Gastroesophageal sphincter (tissue), 3 donors: ENCODE results near the gene SPDL1.

Source experiments
- CTCF ChIP-seq, 4 experiments: fragments of 200-600 bp in 2 of 4; fragments of 450-650 bp in 2 of 4; sonication (generic) in 1 of 4; IDR thresholded peaks; one replicate each; pipeline ENCODE4 v1.5.1; 2017 to 2019; ENCODE audit warnings: antibody characterized with exemption in 4 of 4, mild to moderate bottlenecking in 2 of 4, moderate library complexity in 2 of 4
- EP300 ChIP-seq: sonication (generic); formaldehyde crosslinking; IDR thresholded peaks from one replicate; pipeline ENCODE4 v1.6.1; 2017; ENCODE audit warnings: antibody characterized with exemption, mild to moderate bottlenecking
- POLR2A ChIP-seq, 2 donors: fragments of 450-650 bp; IDR thresholded peaks; one replicate each; pipeline ENCODE4 v1.6.1; 2017; ENCODE audit warnings: antibody characterized with exemption in 2 of 2, mild to moderate bottlenecking in 2 of 2, moderate library complexity in 1 of 2
- POLR2AphosphoS5 ChIP-seq: sonication (generic); formaldehyde crosslinking; IDR thresholded peaks from one replicate; pipeline ENCODE4 v1.6.1; 2017; ENCODE audit warnings: antibody characterized with exemption

- TF ChIP-seq CTCF (IDR thresholded peaks at IDR 0.05) = no peak
- no peak for TF ChIP-seq POLR2A (IDR thresholded peaks at IDR 0.05)
- no peak for TF ChIP-seq POLR2AphosphoS5
- no peak for TF ChIP-seq EP300
Observed at GRCh38 chr5:169566202-169566601, 17.4 kb upstream of the SPDL1 start.
